ENCODE data around the gene LDLRAP1. TPM values are rescaled to one million over a fixed set of nuclear protein-coding genes. Genes with fewer than 3 reads are reported as not detected.
A peak's percentile ranks its signal among the peaks of the same experiment; 100 is the strongest.

The LDLRAP1 gene
- total RNA-seq, 1 experiment from 2014 or later, result 47.0 TPM

GRCh38 chr1:25517476-25518394 is 25.7 kb upstream of the LDLRAP1 start:
- H3K27me3 ChIP-seq (ENCODE audit: control insufficient read depth, insufficient read depth, low read length), result no peaks in the 10 kb centered on the region
- peak; percentile 84 for DNase-seq
- no peak overlapping the region; the same call in 1 of the 2 replicates for H3K4me3 ChIP-seq (ENCODE audit: insufficient read depth, low read depth, low read length)

GRCh38 chr1:25519624-25520023 is 23.8 kb upstream of the LDLRAP1 start:
- Histone ChIP-seq H3K27me3 (ENCODE audit: control insufficient read depth, insufficient read depth, low read length) (no peaks in the 10 kb centered on the region), H3K4me3 (ENCODE audit: insufficient read depth, low read depth, low read length) (no peak overlapping the region), H3K36me3 (replicated peaks; ENCODE audit: control insufficient read depth, insufficient read depth, low read length) (no peaks in the 10 kb centered on the region)
- DNase-seq, result peak; percentile 8

More at GRCh38 chr1:25517476-25518394, 25.7 kb upstream of the LDLRAP1 start:
- H3K36me3 ChIP-seq (replicated peaks; ENCODE audit: control insufficient read depth, insufficient read depth, low read length), result no peaks in the 10 kb centered on the region

GRCh38 chr1:25520446-25521061 is 22.9 kb upstream of the LDLRAP1 start:
- Histone ChIP-seq H3K36me3 (replicated peaks; ENCODE audit: control insufficient read depth, insufficient read depth, low read length) (no peaks in the 10 kb centered on the region), H3K4me3 (ENCODE audit: insufficient read depth, low read depth, low read length) (no peak overlapping the region), H3K27me3 (ENCODE audit: control insufficient read depth, insufficient read depth, low read length) (no peaks in the 10 kb centered on the region; the same call in 1 of the 2 replicates)
- peak; percentile 76 for DNase-seq

DNA sequence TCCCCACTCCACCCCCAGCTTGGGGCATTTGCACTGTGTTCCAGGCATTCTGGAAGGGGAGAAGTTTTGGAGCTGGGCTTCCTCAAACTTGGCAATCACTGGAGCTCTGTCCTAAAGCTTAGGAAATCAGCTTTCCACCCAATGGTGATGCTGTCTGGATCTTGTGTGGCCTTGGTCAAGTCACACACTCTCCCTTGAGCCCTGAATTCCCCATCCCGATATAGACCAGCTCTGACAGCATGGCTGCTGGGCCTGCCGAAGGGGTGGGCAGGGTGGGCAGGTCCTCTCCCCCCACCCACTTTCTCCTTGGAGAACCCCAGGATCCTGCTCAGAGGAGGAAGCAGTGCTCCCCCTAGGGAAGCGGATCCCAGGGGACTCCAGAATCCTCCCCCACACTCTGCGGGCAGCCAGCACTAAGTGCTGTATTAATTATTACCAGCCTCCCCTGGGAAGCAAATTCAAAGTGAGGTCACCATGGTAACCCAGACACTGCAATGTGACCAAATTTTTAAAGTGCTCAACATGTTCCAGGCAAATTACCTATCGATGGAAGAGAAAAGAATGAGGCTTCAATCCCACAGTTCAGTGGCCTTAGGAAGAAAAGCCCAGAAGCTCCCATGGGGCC is 21.3 kb upstream of the LDLRAP1 start:
- Histone ChIP-seq H3K36me3 (replicated peaks; ENCODE audit: control insufficient read depth, insufficient read depth, low read length) (no peaks in the 10 kb centered on the region), H3K4me3 (ENCODE audit: insufficient read depth, low read depth, low read length) (no peak overlapping the region), H3K27me3 (ENCODE audit: control insufficient read depth, insufficient read depth, low read length) (no peaks in the 10 kb centered on the region; the same call in 1 of the 2 replicates)
- DNase-seq, result peak; percentile 17

DNA sequence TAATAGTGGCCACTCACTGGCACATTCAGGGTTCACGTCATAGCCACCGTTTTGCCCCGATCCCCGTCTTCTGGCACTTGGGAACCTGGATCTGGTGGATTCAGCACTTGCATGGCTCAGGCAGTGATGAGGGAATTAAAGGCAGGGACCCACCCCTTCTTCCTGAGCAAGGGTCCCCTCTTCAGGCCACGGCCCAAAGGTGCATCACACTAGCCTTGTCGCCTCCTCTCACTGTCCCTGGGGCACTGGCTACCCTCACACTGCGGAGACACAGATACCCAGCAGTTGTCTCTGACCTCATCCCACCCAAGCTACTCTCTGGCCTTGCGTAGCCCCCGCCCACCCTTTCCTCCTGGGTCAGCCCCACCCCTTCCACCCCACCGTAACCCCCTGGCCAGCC is 19.9 kb upstream of the LDLRAP1 start:
- DNase-seq, result peak; percentile 94
- Histone ChIP-seq H3K27me3 (ENCODE audit: control insufficient read depth, insufficient read depth, low read length) (no peaks in the 10 kb centered on the region; the same call in 1 of the 2 replicates), H3K36me3 (replicated peaks; ENCODE audit: control insufficient read depth, insufficient read depth, low read length) (no peaks in the 10 kb centered on the region), H3K4me3 (ENCODE audit: insufficient read depth, low read depth, low read length) (no peak overlapping the region)

DNA sequence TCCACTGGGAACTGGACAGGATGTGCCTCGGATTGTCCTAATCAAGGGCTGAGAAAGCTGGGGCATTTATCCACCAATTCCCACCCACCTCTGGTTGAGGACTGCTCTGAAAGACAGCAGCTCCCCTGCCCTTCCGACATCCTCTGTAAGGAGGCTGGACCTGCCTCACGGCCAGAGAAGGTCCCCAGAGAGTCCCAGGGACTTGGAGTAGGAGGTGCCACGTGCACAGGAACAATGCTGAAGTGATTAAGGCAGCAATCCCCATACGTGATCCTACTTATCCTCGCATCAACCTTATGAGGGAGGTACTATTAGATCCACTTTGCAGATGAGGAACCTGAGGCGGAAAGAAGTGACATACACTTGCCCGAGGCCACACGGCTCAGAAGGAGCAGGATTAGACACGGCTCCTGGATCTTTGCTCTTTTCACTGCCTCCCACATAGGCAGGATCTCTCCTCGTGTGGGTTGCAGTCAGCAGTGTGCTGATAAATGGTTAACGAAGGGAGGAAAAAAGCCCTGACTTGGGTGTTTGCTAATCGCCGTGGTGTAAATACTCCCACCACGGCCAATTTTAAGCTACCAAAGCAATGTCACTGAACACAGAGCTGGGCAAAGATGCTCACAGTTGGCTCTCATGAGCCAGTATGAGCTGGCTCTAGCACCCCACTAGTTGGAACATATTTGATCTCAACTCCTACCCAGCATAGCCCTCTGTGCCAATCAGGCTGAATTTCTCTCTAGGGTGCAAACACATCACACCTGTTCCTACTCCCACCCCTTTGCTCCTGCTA is 18.6 kb upstream of the LDLRAP1 start:
- no peaks in the 10 kb centered on the region for H3K36me3 ChIP-seq (replicated peaks; ENCODE audit: control insufficient read depth, insufficient read depth, low read length)
- no peak for DNase-seq
- no peaks in the 10 kb centered on the region; the same call in 1 of the 2 replicates for H3K27me3 ChIP-seq (ENCODE audit: control insufficient read depth, insufficient read depth, low read length)
- H3K4me3 ChIP-seq (ENCODE audit: insufficient read depth, low read depth, low read length), result no peak overlapping the region

- H3K27me3 ChIP-seq (ENCODE audit: control insufficient read depth, insufficient read depth, low read length), result no peaks in the 10 kb centered on the region; the same call in 1 of the 2 replicates
- no peak for DNase-seq
- H3K4me3 ChIP-seq (ENCODE audit: insufficient read depth, low read depth, low read length), result no peak overlapping the region
- no peaks in the 10 kb centered on the region for H3K36me3 ChIP-seq (replicated peaks; ENCODE audit: control insufficient read depth, insufficient read depth, low read length)
These were observed 18.1 kb upstream of the LDLRAP1 start for GRCh38 chr1:25525361-25525688.

- no peak for DNase-seq
- no peaks in the 10 kb centered on the region for H3K36me3 ChIP-seq (replicated peaks; ENCODE audit: control insufficient read depth, insufficient read depth, low read length)
- no peak overlapping the region for H3K4me3 ChIP-seq (ENCODE audit: insufficient read depth, low read depth, low read length)
- H3K27me3 ChIP-seq (ENCODE audit: control insufficient read depth, insufficient read depth, low read length), result no peaks in the 10 kb centered on the region; the same call in 1 of the 2 replicates
These were observed 16.7 kb upstream of the LDLRAP1 start for GRCh38 chr1:25526753-25527152.

GRCh38 chr1:25527226-25527846 is 16.1 kb upstream of the LDLRAP1 start:
- no peak overlapping the region for H3K4me3 ChIP-seq (ENCODE audit: insufficient read depth, low read depth, low read length)
- no peaks in the 10 kb centered on the region; the same call in 1 of the 2 replicates for H3K27me3 ChIP-seq (ENCODE audit: control insufficient read depth, insufficient read depth, low read length)
- no peak for DNase-seq
- no peaks in the 10 kb centered on the region for H3K36me3 ChIP-seq (replicated peaks; ENCODE audit: control insufficient read depth, insufficient read depth, low read length)

DNA sequence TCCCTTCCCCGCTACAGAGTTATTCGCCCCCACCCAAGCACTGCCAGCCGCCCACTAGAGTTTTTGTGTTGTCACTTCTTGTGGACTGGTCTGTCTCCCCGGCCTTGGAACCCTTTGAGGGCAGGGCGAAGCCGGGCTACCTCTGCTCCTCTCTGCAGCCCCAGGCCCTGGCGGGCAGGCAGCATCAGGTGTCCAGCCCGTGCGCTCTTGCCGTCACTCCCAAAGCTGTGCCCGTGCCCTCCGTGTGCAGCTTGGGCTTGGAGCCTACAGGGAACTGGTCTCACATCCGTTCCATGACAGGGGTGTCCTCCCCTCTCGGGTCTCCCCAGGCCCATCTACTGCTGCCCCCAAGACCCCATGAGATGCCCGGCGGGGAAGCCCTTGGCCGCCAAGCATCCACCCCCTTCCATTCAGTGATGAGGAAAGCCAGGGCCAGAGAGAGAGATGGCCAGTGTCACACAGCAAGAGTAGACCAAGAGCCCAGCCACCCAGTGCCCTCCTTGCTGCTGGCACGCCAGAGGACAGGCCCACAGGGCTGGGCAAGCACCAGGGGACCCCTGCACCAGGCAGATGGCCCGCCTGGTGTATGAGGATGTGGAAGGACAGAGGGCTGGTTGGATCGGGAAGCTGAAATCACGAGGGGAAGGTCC is 15.3 kb upstream of the LDLRAP1 start:
- Histone ChIP-seq H3K27me3 (ENCODE audit: control insufficient read depth, insufficient read depth, low read length) (no peaks in the 10 kb centered on the region; the same call in 1 of the 2 replicates), H3K4me3 (ENCODE audit: insufficient read depth, low read depth, low read length) (no peak overlapping the region), H3K36me3 (replicated peaks; ENCODE audit: control insufficient read depth, insufficient read depth, low read length) (no peaks in the 10 kb centered on the region)
- no peak for DNase-seq

DNA sequence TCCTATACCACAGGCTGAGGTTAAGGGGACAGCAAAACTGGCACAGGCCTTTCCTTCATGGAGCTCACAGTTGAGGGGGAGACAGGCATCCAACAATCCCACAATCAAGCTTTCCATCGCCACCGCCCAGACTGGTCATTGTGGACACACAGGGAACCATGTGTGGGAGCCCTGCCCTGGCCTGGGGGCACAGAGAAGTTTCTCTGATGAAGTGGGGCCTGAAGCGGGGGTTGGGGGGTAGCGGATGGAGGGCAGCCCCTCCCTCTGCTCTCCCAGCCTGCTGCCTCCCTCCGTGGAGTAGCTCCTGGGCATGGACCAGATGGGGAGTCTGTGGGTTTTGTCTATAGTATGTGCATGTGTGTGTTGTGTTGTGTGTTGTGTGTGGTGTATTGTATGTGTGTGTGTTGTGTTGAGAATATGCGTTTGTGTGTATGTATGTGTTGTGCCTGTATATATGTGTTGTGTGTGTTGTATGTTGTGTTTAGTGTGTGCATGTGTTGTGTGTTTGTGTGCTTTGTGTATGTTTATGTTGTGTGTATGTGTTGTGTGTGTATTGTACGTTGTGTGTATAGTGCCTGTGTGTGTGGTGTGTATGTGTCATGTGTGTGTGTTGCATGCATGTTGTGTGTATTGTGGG is 14.4 kb upstream of the LDLRAP1 start:
- Histone ChIP-seq H3K27me3 (ENCODE audit: control insufficient read depth, insufficient read depth, low read length) (no peaks in the 10 kb centered on the region; the same call in 1 of the 2 replicates), H3K36me3 (replicated peaks; ENCODE audit: control insufficient read depth, insufficient read depth, low read length) (no peaks in the 10 kb centered on the region)

DNA sequence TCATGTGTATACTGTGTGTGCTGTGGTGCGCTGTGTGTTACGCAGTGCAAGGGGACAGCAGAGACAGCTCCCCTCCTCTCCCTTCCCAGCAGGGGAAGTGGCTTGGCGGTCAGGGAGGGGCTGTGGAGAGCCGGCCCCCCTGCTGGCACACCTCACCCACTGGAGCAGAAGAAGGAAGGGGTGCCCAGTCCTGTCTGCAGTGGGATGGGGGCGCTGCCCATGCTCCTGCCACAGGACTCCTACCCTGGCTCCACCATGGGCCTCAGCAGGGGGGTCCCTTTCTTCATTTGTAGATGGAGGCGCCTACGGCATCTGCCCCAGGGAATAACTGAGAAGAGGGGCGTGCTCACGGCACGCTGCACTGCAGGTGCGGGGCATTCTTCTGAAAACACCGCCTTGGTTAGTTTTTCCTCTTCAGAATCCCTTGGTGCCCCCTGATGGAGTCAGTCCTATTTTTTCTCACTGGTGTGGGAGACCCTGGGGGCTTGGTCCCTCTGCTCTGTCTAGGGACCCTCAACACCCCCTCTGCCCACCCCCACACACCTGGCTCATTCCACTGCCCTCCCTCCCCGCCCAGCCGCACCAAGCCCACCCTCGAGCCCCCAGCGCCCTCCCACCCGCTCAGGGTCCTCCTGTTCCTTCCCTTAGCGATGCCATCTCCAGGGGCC is 13.8 kb upstream of the LDLRAP1 start:
- peak; percentile 83 for DNase-seq
- Histone ChIP-seq H3K36me3 (replicated peaks; ENCODE audit: control insufficient read depth, insufficient read depth, low read length) (no peaks in the 10 kb centered on the region), H3K27me3 (ENCODE audit: control insufficient read depth, insufficient read depth, low read length) (no peaks in the 10 kb centered on the region; the same call in 1 of the 2 replicates), H3K4me3 (ENCODE audit: insufficient read depth, low read depth, low read length) (no peak overlapping the region)

More for the DNA sequence above, 14.4 kb upstream of the LDLRAP1 start:
- peak; percentile 59 for DNase-seq
- no peak overlapping the region for H3K4me3 ChIP-seq (ENCODE audit: insufficient read depth, low read depth, low read length)
